HG03159 (cell line): ENCODE measurements around the gene GJB4.

Source experiments
- ATAC-seq: cut with Tn5 transposase; IDR thresholded peaks from one replicate; pipeline ENCODE4 v1.9.1; 2021; ENCODE audit warnings: mild to moderate bottlenecking, moderate library complexity; ENCODE audit not compliant: unreplicated experiment

The GJB4 gene

GRCh38 chr1:34777519-34778321, 18.2 kb downstream of the GJB4 start:
- ATAC-seq, result no peak

- ATAC-seq, result no peak
Measured at GRCh38 chr1:34778381-34778780, 18.8 kb downstream of the GJB4 start.

GRCh38 chr1:34779005-34779404, 19.5 kb downstream of the GJB4 start:
- no peak for ATAC-seq

- no peak for ATAC-seq
Measured at GRCh38 chr1:34779526-34779925, 20.0 kb downstream of the GJB4 start.

GRCh38 chr1:34779962-34780361, 20.4 kb downstream of the GJB4 start:
- no peak for ATAC-seq

GRCh38 chr1:34780528-34780927, 21.0 kb downstream of the GJB4 start:
- ATAC-seq, result no peak

GRCh38 chr1:34781071-34781843, 21.7 kb downstream of the GJB4 start, which contains the start of gene GJB3:
TSS of gene GJB3 (plus strand) at chr1:34781214. CDS start at chr1:34784763, 3,549 bp downstream.
- no peak for ATAC-seq

GRCh38 chr1:34781844-34782391, 22.4 kb downstream of the GJB4 start:
- no peak for ATAC-seq

GRCh38 chr1:34784751-34785221, 25.2 kb downstream of the GJB4 start:
- no peak for ATAC-seq

- ATAC-seq, result no peak
Measured at GRCh38 chr1:34785231-34785874, 25.8 kb downstream of the GJB4 start.

GRCh38 chr1:34785875-34786470, 26.4 kb downstream of the GJB4 start:
- no peak for ATAC-seq

- no peak for ATAC-seq
Measured at GRCh38 chr1:34786521-34787325, 27.2 kb downstream of the GJB4 start.

GRCh38 chr1:34787461-34788420, 28.2 kb downstream of the GJB4 start:
- ATAC-seq, result no peak

GRCh38 chr1:34790985-34791384, 31.4 kb downstream of the GJB4 start:
- no peak for ATAC-seq

- no peak for ATAC-seq
Measured at GRCh38 chr1:34792424-34792823, 32.9 kb downstream of the GJB4 start.

- no peak for ATAC-seq
Measured at GRCh38 chr1:34792868-34793727, 33.6 kb downstream of the GJB4 start, which contains the start of gene GJA4. TSS of gene GJA4 (plus strand) at chr1:34792999. CDS start at chr1:34794214, 1,215 bp downstream.

GRCh38 chr1:34794001-34794789, 34.7 kb downstream of the GJB4 start:
- ATAC-seq, result no peak
